NCI-H2196 (cell line): Measurements from ENCODE around the gene SCIN.

ENCODE experiments used
- DNase-seq: peaks from one replicate; lab custom pipeline; 2025; ENCODE audit not compliant: unreplicated experiment; lab: John Stamatoyannopoulos, UW

Gene SCIN

GRCh38 chr7:12567015-12567414, 3.5 kb upstream of the SCIN start:
- DNase-seq: no peak

- no peak for DNase-seq
Measured at GRCh38 chr7:12569673-12570072, 847 bp upstream of the SCIN start.

- DNase-seq: peak; percentile 34
Measured at GRCh38 chr7:12570168-12570533, 369 bp upstream of the SCIN start.

GRCh38 chr7:12571691-12572090, 1.2 kb downstream of the SCIN start:
- DNase-seq: no peak

GRCh38 chr7:12572941-12573575, 2.5 kb downstream of the SCIN start:
- DNase-seq: no peak

- DNase-seq: no peak
Measured at GRCh38 chr7:12573885-12574284, 3.4 kb downstream of the SCIN start.

GRCh38 chr7:12578930-12579640, 8.6 kb downstream of the SCIN start:
- DNase-seq: no peak

GRCh38 chr7:12581897-12582296, 11.4 kb downstream of the SCIN start:
- DNase-seq: no peak

- DNase-seq: no peak
Measured at GRCh38 chr7:12582362-12582761, 11.8 kb downstream of the SCIN start.

GRCh38 chr7:12583176-12583575, 12.7 kb downstream of the SCIN start:
- no peak for DNase-seq

- DNase-seq: no peak
Measured at GRCh38 chr7:12583922-12584321, 13.4 kb downstream of the SCIN start.

- no peak for DNase-seq
Measured at GRCh38 chr7:12584930-12585329, 14.4 kb downstream of the SCIN start.

- no peak for DNase-seq
Measured at GRCh38 chr7:12586271-12586670, 15.8 kb downstream of the SCIN start.

GRCh38 chr7:12588259-12588904, 17.9 kb downstream of the SCIN start:
- DNase-seq: no peak

GRCh38 chr7:12590559-12590958, 20.0 kb downstream of the SCIN start:
- no peak for DNase-seq

GRCh38 chr7:12594122-12594897, 23.8 kb downstream of the SCIN start:
- no peak for DNase-seq

GRCh38 chr7:12595148-12595547, 24.6 kb downstream of the SCIN start:
- DNase-seq: no peak

- DNase-seq: no peak
Measured at GRCh38 chr7:12596225-12596790, 25.8 kb downstream of the SCIN start.

- no peak for DNase-seq
Measured at GRCh38 chr7:12601302-12601869, 30.9 kb downstream of the SCIN start.

- DNase-seq: peak; percentile 76
Measured at GRCh38 chr7:12607134-12607533, 36.6 kb downstream of the SCIN start.

GRCh38 chr7:12609561-12609960, 39.0 kb downstream of the SCIN start:
- no peak for DNase-seq
